OCI-LY7 (cell line): ENCODE results near the gene ZNF516. TPM values are rescaled to one million over a fixed set of nuclear protein-coding genes. Genes with fewer than 3 reads are reported as not detected.
A peak's percentile ranks its signal among the peaks of the same experiment; 100 is the strongest.

ENCODE experiments used
- BruUV-seq: library from RNA; stranded (reverse); fragments of 400-500 nt; replicated peaks from 2 replicates; lab custom pipeline; 2021; lab: Mats Ljungman, UMichigan
- CTCF ChIA-PET: fragments of 300-600 bp; sonication (Branson Sonifier 250); formaldehyde crosslinking; loops from one replicate; lab custom pipeline; 2022; ENCODE audit warnings: antibody characterized with exemption; ENCODE audit not compliant: unreplicated experiment; lab: Charles Lee
- POLR2A ChIA-PET: fragments of 300-600 bp; sonication (Branson Sonifier 250); formaldehyde crosslinking; loops from one replicate; lab custom pipeline; 2022; ENCODE audit warnings: antibody characterized with exemption; lab: Charles Lee
- DNase-seq: peaks from one replicate; pipeline ENCODE4 v3.0.0-alpha.2; 2015; ENCODE audit warnings: low spot score
- H2AFZ ChIP-seq: fragments of 200-600 bp; sonication (generic), shearing (Covaris generic); 2 replicates; pipeline ENCODE4 v1.6.1; 2014; ENCODE audit warnings: mild to moderate bottlenecking, antibody characterized with exemption, low read length, moderate library complexity
- H3K27ac ChIP-seq: fragments of 200-600 bp; sonication (generic); 2 replicates; pipeline ENCODE4 v1.5.1; 2014; ENCODE audit warnings: mixed run types, low read depth, mild to moderate bottlenecking, moderate library complexity, low read length, inconsistent platforms; ENCODE audit not compliant: poor library complexity, severe bottlenecking
- H3K36me3 ChIP-seq: fragments of 200-600 bp; sonication (generic); 2 replicates; pipeline ENCODE4 v1.6.1; 2014; ENCODE audit warnings: mild to moderate bottlenecking, antibody characterized with exemption, low read length, moderate library complexity, mixed read lengths; ENCODE audit not compliant: insufficient read depth
- H3K4me1 ChIP-seq: fragments of 200-600 bp; sonication (generic); 2 replicates; pipeline ENCODE4 v1.5.1; 2014; ENCODE audit warnings: mild to moderate bottlenecking, low read length; ENCODE audit not compliant: insufficient read depth, poor library complexity, severe bottlenecking
- H3K4me2 ChIP-seq: fragments of 200-600 bp; sonication (generic); 2 replicates; pipeline ENCODE4 v1.6.1; 2014; ENCODE audit warnings: mild to moderate bottlenecking, low read length
- H3K4me3 ChIP-seq: fragments of 200-600 bp; sonication (generic); 2 replicates; pipeline ENCODE4 v1.5.1; 2014; ENCODE audit warnings: mild to moderate bottlenecking, low read depth, low read length; ENCODE audit not compliant: poor library complexity, severe bottlenecking
- H3K79me2 ChIP-seq: fragments of 200-600 bp; sonication (generic); 2 replicates; pipeline ENCODE4 v1.6.1; 2016; ENCODE audit warnings: low read depth, mild to moderate bottlenecking, low read length, moderate library complexity, mixed read lengths; ENCODE audit not compliant: insufficient read depth
- H3K9me2 ChIP-seq: fragments of 200-600 bp; sonication (generic); 2 replicates; pipeline ENCODE4 v1.6.1; 2016; ENCODE audit warnings: mild to moderate bottlenecking, low read length, mixed read lengths; ENCODE audit not compliant: insufficient read depth
- H3K9me3 ChIP-seq: fragments of 200-600 bp; sonication (generic); 2 replicates; pipeline ENCODE4 v1.6.1; 2014; ENCODE audit warnings: mild to moderate bottlenecking, mixed run types, low read length, mixed read lengths
- H4K20me1 ChIP-seq: fragments of 200-600 bp; sonication (generic); 2 replicates; pipeline ENCODE4 v1.6.1; 2014; ENCODE audit warnings: mild to moderate bottlenecking, antibody characterized with exemption, low read length, moderate library complexity, mixed read lengths; ENCODE audit not compliant: insufficient read depth
- EZH2phosphoT487 ChIP-seq: fragments of 200-600 bp; sonication (generic); IDR thresholded peaks from 2 replicates; pipeline ENCODE4 v1.6.1; 2018; ENCODE audit warnings: low read depth, borderline replicate concordance, mild to moderate bottlenecking, mixed run types, antibody characterized with exemption, low read length, moderate library complexity, mixed read lengths
- intact Hi-C: fragments of 100-400 bp; cut with micrococcal nuclease; formaldehyde crosslinking; loops from one replicate; pipeline ENCODE4 v1.10.0; 2022; ENCODE audit not compliant: unreplicated experiment
- total RNA-seq, 2 experiments: library from RNA; depleted of rRNA in 1 of 2; stranded (reverse); fragments of >200 nt in 1 of 2; shearing (Covaris generic) in 1 of 2; gene quantifications; 2 replicates each; pipeline ENCODE4 v1.2.3, GENCODE V29; 2014 to 2022
- TF ChIP-seq, protein P1 (sequence below): fragments of 200-600 bp; sonication (generic); conservative IDR thresholded peaks from 2 replicates; pipeline ENCODE4 v1.5.1; 2014; ENCODE audit warnings: mild to moderate bottlenecking, antibody characterized with exemption, low read length, moderate library complexity, mixed read lengths

Gene ZNF516
- total RNA-seq, 2 experiments from 2014 or later: 16.2 to 32.3 TPM

GRCh38 chr18:76484749-76485387 is 10.2 kb downstream of the ZNF516 start:
- CTCF ChIA-PET: no interaction called here
- H3K79me2 ChIP-seq: peaks cover 94% of the 10 kb centered on the region
- H3K36me3 ChIP-seq: peaks cover 17% of the 10 kb centered on the region; the same call in 1 of the 2 replicates
- no peaks in the 10 kb centered on the region for H3K9me3 ChIP-seq
- no peak for DNase-seq
- peaks cover 47% of the 10 kb centered on the region for H3K4me1 ChIP-seq
- BruUV-seq: no TSS peak
- peaks cover 19% of the 10 kb centered on the region; the same call in 1 of the 2 replicates for H4K20me1 ChIP-seq
- H3K27ac ChIP-seq: no peak overlapping the region
- intact Hi-C loops: no loop called here
- POLR2A ChIA-PET: interaction anchor here (1.2 kb wide), 1 partner anchor 12 kb away, joined by 3 read pairs; no protein-coding TSS in a partner anchor
- TF ChIP-seq, protein P1, sequence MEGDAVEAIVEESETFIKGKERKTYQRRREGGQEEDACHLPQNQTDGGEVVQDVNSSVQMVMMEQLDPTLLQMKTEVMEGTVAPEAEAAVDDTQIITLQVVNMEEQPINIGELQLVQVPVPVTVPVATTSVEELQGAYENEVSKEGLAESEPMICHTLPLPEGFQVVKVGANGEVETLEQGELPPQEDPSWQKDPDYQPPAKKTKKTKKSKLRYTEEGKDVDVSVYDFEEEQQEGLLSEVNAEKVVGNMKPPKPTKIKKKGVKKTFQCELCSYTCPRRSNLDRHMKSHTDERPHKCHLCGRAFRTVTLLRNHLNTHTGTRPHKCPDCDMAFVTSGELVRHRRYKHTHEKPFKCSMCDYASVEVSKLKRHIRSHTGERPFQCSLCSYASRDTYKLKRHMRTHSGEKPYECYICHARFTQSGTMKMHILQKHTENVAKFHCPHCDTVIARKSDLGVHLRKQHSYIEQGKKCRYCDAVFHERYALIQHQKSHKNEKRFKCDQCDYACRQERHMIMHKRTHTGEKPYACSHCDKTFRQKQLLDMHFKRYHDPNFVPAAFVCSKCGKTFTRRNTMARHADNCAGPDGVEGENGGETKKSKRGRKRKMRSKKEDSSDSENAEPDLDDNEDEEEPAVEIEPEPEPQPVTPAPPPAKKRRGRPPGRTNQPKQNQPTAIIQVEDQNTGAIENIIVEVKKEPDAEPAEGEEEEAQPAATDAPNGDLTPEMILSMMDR: no peak
- TF ChIP-seq EZH2phosphoT487: no peak
- no peak overlapping the region for H3K4me3 ChIP-seq
- H3K4me2 ChIP-seq: peak overlapping the region; percentile 34; the same call in 1 of the 2 replicates
- H2AFZ ChIP-seq: no peak overlapping the region
- no peaks in the 10 kb centered on the region for H3K9me2 ChIP-seq

DNA sequence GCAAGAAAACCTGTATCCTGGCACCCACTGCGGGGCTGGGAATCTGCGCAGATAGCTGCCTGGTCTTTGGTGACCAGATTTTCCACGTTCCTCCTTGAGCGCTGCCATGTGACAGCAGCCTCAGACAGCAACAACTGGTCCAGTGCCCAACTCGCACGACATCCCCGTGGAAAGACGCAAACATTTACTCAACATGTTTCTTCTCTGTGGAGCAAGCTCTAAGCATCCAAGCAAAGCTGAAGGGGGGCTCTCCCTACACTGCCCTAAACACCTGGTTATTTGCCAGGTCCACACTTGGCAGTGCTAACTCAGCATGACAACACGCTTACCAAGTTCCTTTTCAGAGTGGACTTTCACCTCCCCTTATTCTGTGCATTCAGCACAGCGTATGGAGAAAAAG is 11.3 kb downstream of the ZNF516 start:
- no peaks in the 10 kb centered on the region for H3K9me2 ChIP-seq
- BruUV-seq: no TSS peak
- peaks cover 10% of the 10 kb centered on the region; the same call in 1 of the 2 replicates for H4K20me1 ChIP-seq
- no peak for TF ChIP-seq EZH2phosphoT487
- TF ChIP-seq, protein P1: no peak
- H3K4me3 ChIP-seq: no peak overlapping the region
- CTCF ChIA-PET: no interaction called here
- no peak overlapping the region for H3K27ac ChIP-seq
- POLR2A ChIA-PET: interaction anchor here (0.6 to 1.2 kb wide), 2 partner anchors 13 to 67 kb away, joined by 3 read pairs; no protein-coding TSS in a partner anchor
- no peak overlapping the region for H2AFZ ChIP-seq
- H3K4me1 ChIP-seq: peaks cover 36% of the 10 kb centered on the region
- no peak for DNase-seq
- H3K36me3 ChIP-seq: peaks cover 17% of the 10 kb centered on the region; the same call in 1 of the 2 replicates
- no peaks in the 10 kb centered on the region for H3K9me3 ChIP-seq
- H3K79me2 ChIP-seq: peaks cover 92% of the 10 kb centered on the region
- intact Hi-C loops: no loop called here
- no peak overlapping the region for H3K4me2 ChIP-seq
